B cell (primary cell): ENCODE measurements around the gene ODF4. TPM values are rescaled to one million over a fixed set of nuclear protein-coding genes. Genes with fewer than 3 reads are reported as not detected.

Experiments used
- ATAC-seq: fragments of 200-7000 bp; cut with Tn5 transposase; one replicate; pipeline ENCODE4 v1.10.0; 2021; ENCODE audit warnings: low read depth, mild to moderate bottlenecking, moderate number of reproducible peaks, moderate library complexity
- CTCF ChIA-PET: fragments of 350-600 bp; sonication (Branson Sonifier 250); formaldehyde crosslinking; loops from one replicate; lab custom pipeline; 2021; ENCODE audit warnings: antibody characterized with exemption, inconsistent platforms; lab: Charles Lee
- POLR2A ChIA-PET: fragments of 350-600 bp; sonication (Branson Sonifier 250); formaldehyde crosslinking; loops from one replicate; lab custom pipeline; 2021; ENCODE audit warnings: antibody characterized with exemption; lab: Charles Lee
- DNase-seq: peaks from one replicate; pipeline ENCODE4 v3.0.0; 2013
- H2AFZ ChIP-seq: 2 replicates; pipeline ENCODE4 v1.6.1; 2012; ENCODE audit warnings: mild to moderate bottlenecking, low read depth, low read length; ENCODE audit not compliant: insufficient read depth, poor library complexity, severe bottlenecking
- H3K27ac ChIP-seq, 2 donors: 1 replicate in 1 of 2; 2 replicates in 1 of 2; pipeline ENCODE4 v1.5.1; 2012 to 2013; ENCODE audit warnings: low read length in 2 of 2, mild to moderate bottlenecking in 2 of 2, moderate library complexity in 1 of 2
- H3K27me3 ChIP-seq, 4 experiments: fragments of 200-600 bp in 1 of 4; sonication (generic) in 1 of 4; replicated peaks in 1 of 4; 1 replicate in 2 of 4; 2 replicates in 2 of 4; pipeline versions ENCODE4 v1.6.1 to v1.7.0; 2013 to 2016; ENCODE audit warnings: low read length in 3 of 4, mild to moderate bottlenecking in 2 of 4, mixed read lengths in 1 of 4, moderate library complexity in 1 of 4; ENCODE audit not compliant: insufficient read depth in 4 of 4, control insufficient read depth in 3 of 4; ENCODE audit errors: control extremely low read depth in 1 of 4
- H3K36me3 ChIP-seq, 2 experiments: replicated peaks in 1 of 2; 1 replicate in 1 of 2; 2 replicates in 1 of 2; pipeline versions ENCODE4 v1.6.1 to v1.7.1; 2013; ENCODE audit warnings: low read length in 1 of 2; ENCODE audit not compliant: insufficient read depth in 2 of 2, control insufficient read depth in 1 of 2; ENCODE audit errors: control extremely low read depth in 1 of 2, extremely low read depth in 1 of 2
- H3K4me1 ChIP-seq, 2 donors: fragments of 200-600 bp in 1 of 2; sonication (generic) in 1 of 2; 1 replicate in 1 of 2; 2 replicates in 1 of 2; pipeline versions ENCODE4 v1.5.1 to v1.6.1; 2013 to 2017; ENCODE audit warnings: low read length in 2 of 2; ENCODE audit not compliant: control insufficient read depth in 2 of 2, insufficient read depth in 2 of 2
- H3K4me2 ChIP-seq: replicated peaks from 2 replicates; pipeline ENCODE3; 2012; ENCODE audit warnings: mild to moderate bottlenecking, low read depth, low read length; ENCODE audit not compliant: poor library complexity, severe bottlenecking
- H3K4me3 ChIP-seq, 5 experiments: fragments of 200-600 bp in 1 of 5; sonication (generic) in 1 of 5; 1 replicate in 3 of 5; 2 replicates in 2 of 5; pipeline versions ENCODE4 v1.5.1 to v1.7.0; 2011 to 2016; ENCODE audit warnings: low read length in 4 of 5, mild to moderate bottlenecking in 4 of 5, low read depth in 2 of 5, control low read depth in 1 of 5, moderate library complexity in 1 of 5; ENCODE audit not compliant: insufficient read depth in 1 of 5; ENCODE audit errors: control extremely low read depth in 1 of 5, extremely low read depth in 1 of 5
- H3K79me2 ChIP-seq: fragments of 200-600 bp; sonication (generic); one replicate; pipeline ENCODE4 v1.6.0; 2016; ENCODE audit warnings: low read length; ENCODE audit not compliant: control insufficient read depth, insufficient read depth
- H3K9ac ChIP-seq: fragments of 200-600 bp; sonication (generic); 2 replicates; pipeline ENCODE4 v1.6.1; 2017; ENCODE audit warnings: mild to moderate bottlenecking, low read length, moderate library complexity
- H3K9me3 ChIP-seq, 3 donors: one replicate each; pipeline versions ENCODE4 v1.6.1 to v1.7.1; 2013; ENCODE audit warnings: low read length in 2 of 3; ENCODE audit not compliant: control insufficient read depth in 2 of 3, insufficient read depth in 1 of 3; ENCODE audit errors: control extremely low read depth in 1 of 3
- H4K20me1 ChIP-seq: 2 replicates; pipeline ENCODE4 v1.6.0; 2012; ENCODE audit warnings: mild to moderate bottlenecking, low read length; ENCODE audit not compliant: insufficient read depth, control insufficient read depth, poor library complexity, severe bottlenecking
- H3K27ac Mint-ChIP-seq: one replicate; pipeline ENCODE4 v1.8.0; 2021; ENCODE audit warnings: mixed read lengths
- H3K27me3 Mint-ChIP-seq: one replicate; pipeline ENCODE4 v1.8.0; 2021; ENCODE audit warnings: mixed read lengths
- H3K4me1 Mint-ChIP-seq: one replicate; pipeline ENCODE4 v1.8.0; 2021; ENCODE audit warnings: mixed read lengths
- H3K4me3 Mint-ChIP-seq: one replicate; pipeline ENCODE4 v1.8.0; 2021; ENCODE audit warnings: mixed read lengths
- H3K9me3 Mint-ChIP-seq: one replicate; pipeline ENCODE4 v1.8.0; 2022; ENCODE audit warnings: mixed read lengths; ENCODE audit not compliant: insufficient read depth
- EZH2 ChIP-seq: IDR thresholded peaks from 2 replicates; pipeline ENCODE4 v1.6.1; 2012; ENCODE audit warnings: borderline replicate concordance, low read depth, mild to moderate bottlenecking, moderate library complexity, low read length; ENCODE audit not compliant: insufficient read depth, poor library complexity, severe bottlenecking
- WGBS: methylation state at CpG from one replicate; pipeline ENCODE4 v1.1.5; 2013; ENCODE audit warnings: missing lambda C conversion rate; ENCODE audit not compliant: insufficient coverage; 5-methylcytosine and 5-hydroxymethylcytosine counted together
- intact Hi-C: fragments of 100-400 bp; cut with micrococcal nuclease; formaldehyde crosslinking; loops from one replicate; pipeline ENCODE4 v1.10.0; 2022
- polyA plus RNA-seq: library from polyadenylated mRNA; depleted of rRNA; stranded (reverse); fragments of >200 nt; gene quantifications from 2 replicates; pipeline ENCODE4 v1.2.3, GENCODE V29; 2012
- total RNA-seq, 2 donors: library from RNA; stranded (reverse); fragments of 120-200 nt in 1 of 2; gene quantifications; 1 replicate in 1 of 2; 2 replicates in 1 of 2; pipeline versions ENCODE4 v1.2.3 to v1.2.4, GENCODE V29; 2013 to 2022
- TF ChIP-seq, protein P1 (sequence below): fragments of 200-600 bp; IDR thresholded peaks from one replicate; pipeline ENCODE4 v1.8.0; 2022; ENCODE audit warnings: antibody characterized with exemption, mild to moderate bottlenecking

The ODF4 gene
- total and polyA plus RNA-seq, 2 donors (not counting 1 experiment from before 2014, with no cell fraction given): not detected

DNA sequence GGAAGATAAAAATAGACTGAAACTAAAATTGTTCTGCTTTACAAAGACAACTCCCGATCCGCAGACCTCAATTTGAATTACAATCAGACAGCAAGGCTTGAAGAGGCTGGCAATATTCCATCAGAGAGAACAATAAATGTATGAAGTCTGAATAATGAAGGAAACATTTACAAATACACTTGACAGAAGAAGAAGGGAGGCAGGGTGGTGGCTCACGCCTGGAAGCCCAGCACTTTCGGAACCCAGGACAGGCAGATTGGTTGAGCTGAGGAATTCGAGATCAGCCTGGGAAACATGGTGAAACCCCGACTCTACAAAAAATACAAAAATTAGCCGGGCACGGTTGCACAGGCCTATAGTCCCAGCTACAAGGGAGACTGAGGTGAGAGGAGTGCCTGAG is 14.6 kb downstream of the ODF4 start:
- WGBS: 91% methylated on average over 3 of the region's 8 CpGs
- DNase-seq (no peak), ATAC-seq (no peak)
- H3K27ac Mint-ChIP-seq: no peak overlapping the region
- no peaks in the 10 kb centered on the region for H3K4me1 Mint-ChIP-seq
- POLR2A ChIA-PET: no interaction called here
- peaks cover 18% of the 10 kb centered on the region for H3K27me3 Mint-ChIP-seq
- Histone ChIP-seq H3K4me2 (no peak overlapping the region), H3K27ac (no peak overlapping the region), H3K27me3 (no peaks in the 10 kb centered on the region), H3K79me2 (no peaks in the 10 kb centered on the region), H4K20me1 (no peaks in the 10 kb centered on the region), H3K36me3 (no peaks in the 10 kb centered on the region), H2AFZ (no peak overlapping the region), H3K4me3 (no peak overlapping the region), H3K9ac (no peak overlapping the region), H3K9me3 (no peaks in the 10 kb centered on the region), H3K4me1 (no peaks in the 10 kb centered on the region)
- no peak overlapping the region for H3K4me3 Mint-ChIP-seq
- no peaks in the 10 kb centered on the region for H3K9me3 Mint-ChIP-seq
- TF ChIP-seq, protein P1, sequence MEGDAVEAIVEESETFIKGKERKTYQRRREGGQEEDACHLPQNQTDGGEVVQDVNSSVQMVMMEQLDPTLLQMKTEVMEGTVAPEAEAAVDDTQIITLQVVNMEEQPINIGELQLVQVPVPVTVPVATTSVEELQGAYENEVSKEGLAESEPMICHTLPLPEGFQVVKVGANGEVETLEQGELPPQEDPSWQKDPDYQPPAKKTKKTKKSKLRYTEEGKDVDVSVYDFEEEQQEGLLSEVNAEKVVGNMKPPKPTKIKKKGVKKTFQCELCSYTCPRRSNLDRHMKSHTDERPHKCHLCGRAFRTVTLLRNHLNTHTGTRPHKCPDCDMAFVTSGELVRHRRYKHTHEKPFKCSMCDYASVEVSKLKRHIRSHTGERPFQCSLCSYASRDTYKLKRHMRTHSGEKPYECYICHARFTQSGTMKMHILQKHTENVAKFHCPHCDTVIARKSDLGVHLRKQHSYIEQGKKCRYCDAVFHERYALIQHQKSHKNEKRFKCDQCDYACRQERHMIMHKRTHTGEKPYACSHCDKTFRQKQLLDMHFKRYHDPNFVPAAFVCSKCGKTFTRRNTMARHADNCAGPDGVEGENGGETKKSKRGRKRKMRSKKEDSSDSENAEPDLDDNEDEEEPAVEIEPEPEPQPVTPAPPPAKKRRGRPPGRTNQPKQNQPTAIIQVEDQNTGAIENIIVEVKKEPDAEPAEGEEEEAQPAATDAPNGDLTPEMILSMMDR: no peak
- TF ChIP-seq EZH2: no peak
- CTCF ChIA-PET: interaction anchor here (0.7 kb wide), 1 partner anchor 1938 kb away, joined by 3 read pairs; no protein-coding TSS in a partner anchor
- intact Hi-C loops: no loop called here

GRCh38 chr17:8357910-8358309 is 18.3 kb downstream of the ODF4 start:
- no peaks in the 10 kb centered on the region for H3K9me3 Mint-ChIP-seq
- CTCF ChIA-PET: no interaction called here
- H4K20me1 ChIP-seq: no peaks in the 10 kb centered on the region

More at GRCh38 chr17:8357910-8358309, 18.3 kb downstream of the ODF4 start:
- Histone ChIP-seq H3K27ac (no peak overlapping the region), H3K9me3 (no peaks in the 10 kb centered on the region), H2AFZ (no peak overlapping the region), H3K4me2 (no peak overlapping the region), H3K36me3 (no peaks in the 10 kb centered on the region), H3K4me3 (no peak overlapping the region), H3K9ac (no peak overlapping the region), H3K27me3 (no peaks in the 10 kb centered on the region), H3K4me1 (no peaks in the 10 kb centered on the region), H3K79me2 (no peaks in the 10 kb centered on the region)
- Mint-ChIP-seq H3K27me3 (peaks cover 4% of the 10 kb centered on the region), H3K4me3 (no peak overlapping the region), H3K4me1 (no peaks in the 10 kb centered on the region), H3K27ac (no peak overlapping the region)
- ATAC-seq: no peak
- 95% methylated on average over 2 of the region's 3 CpGs for WGBS
- TF ChIP-seq, protein P1: no peak
- no peak for TF ChIP-seq EZH2
- POLR2A ChIA-PET: no interaction called here
- intact Hi-C loops: no loop called here
- DNase-seq: no peak
